GM12878 (cell line): Measurements from ENCODE around the gene ESPNL. TPM values are rescaled to one million over a fixed set of nuclear protein-coding genes. Genes with fewer than 3 reads are reported as not detected.

ENCODE experiments used
- BMI1 ChIP-seq: fragments of 450-650 bp; IDR thresholded peaks from 2 replicates; pipeline ENCODE4 v1.6.1; 2016; ENCODE audit warnings: mild to moderate bottlenecking, moderate library complexity, borderline replicate concordance
- E4F1 ChIP-seq: fragments of 450-650 bp; IDR thresholded peaks from 2 replicates; pipeline ENCODE4 v1.6.1; 2018; ENCODE audit warnings: borderline replicate concordance, mild to moderate bottlenecking; ENCODE audit not compliant: partially characterized antibody
- EED ChIP-seq: sonication (generic); IDR thresholded peaks from 2 replicates; pipeline ENCODE4 v1.6.1; 2016; ENCODE audit warnings: antibody characterized with exemption, low read depth
- IKZF2 ChIP-seq, 2 experiments: fragments of 450-650 bp; IDR thresholded peaks; 2 replicates each; pipeline ENCODE4 v1.6.1; 2017; ENCODE audit warnings: mild to moderate bottlenecking in 2 of 2, moderate library complexity in 2 of 2
- MEF2A ChIP-seq: IDR thresholded peaks from 2 replicates; pipeline ENCODE4 v1.6.1; 2011; ENCODE audit warnings: low read depth, mild to moderate bottlenecking, low read length, moderate library complexity; ENCODE audit not compliant: insufficient read depth
- MEF2B ChIP-seq: fragments of 450-650 bp; IDR thresholded peaks from 2 replicates; pipeline ENCODE4 v1.6.1; 2018; ENCODE audit warnings: mild to moderate bottlenecking, moderate library complexity; ENCODE audit not compliant: partially characterized antibody, poor library complexity, severe bottlenecking
- MYB ChIP-seq: fragments of 150-350 bp; IDR thresholded peaks from 2 replicates; pipeline ENCODE4 v1.6.1; 2014; ENCODE audit warnings: mild to moderate bottlenecking, low read depth, low read length, borderline replicate concordance
- NFIC ChIP-seq: IDR thresholded peaks from 2 replicates; pipeline ENCODE4 v1.6.1; 2012; ENCODE audit warnings: low read depth, mild to moderate bottlenecking, inconsistent platforms, low read length, moderate library complexity
- NFXL1 ChIP-seq: fragments of 450-650 bp; IDR thresholded peaks from 2 replicates; pipeline ENCODE4 v1.6.1; 2017; ENCODE audit warnings: antibody characterized with exemption, mild to moderate bottlenecking, borderline replicate concordance
- NFYA ChIP-seq: IDR thresholded peaks from 2 replicates; pipeline ENCODE4 v1.6.1; 2011; ENCODE audit warnings: low read depth, mild to moderate bottlenecking, low read length, improper control_type of control experiment, borderline replicate concordance
- NR2C1 ChIP-seq: fragments of 450-650 bp; IDR thresholded peaks from 2 replicates; pipeline ENCODE4 v1.6.1; 2017; ENCODE audit warnings: antibody characterized with exemption, mild to moderate bottlenecking, moderate library complexity
- PAX8 ChIP-seq: fragments of 450-650 bp; IDR thresholded peaks from 2 replicates; pipeline ENCODE4 v1.6.1; 2017; ENCODE audit warnings: mild to moderate bottlenecking, moderate library complexity
- PML ChIP-seq: IDR thresholded peaks from 2 replicates; pipeline ENCODE4 v1.6.1; 2012; ENCODE audit warnings: low read length, inconsistent platforms
- POLR2AphosphoS2 ChIP-seq: IDR thresholded peaks from 2 replicates; pipeline ENCODE4 v1.6.1; 2011; ENCODE audit warnings: low read depth, mild to moderate bottlenecking, low read length, improper control_type of control experiment, moderate library complexity
- PRDM15 ChIP-seq: fragments of 450-650 bp; formaldehyde crosslinking; IDR thresholded peaks from 2 replicates; pipeline ENCODE4 v1.4.0; 2020; ENCODE audit warnings: mild to moderate bottlenecking, moderate library complexity
- RELB ChIP-seq: fragments of 450-650 bp; IDR thresholded peaks from 2 replicates; pipeline ENCODE4 v1.6.1; 2017; ENCODE audit warnings: low read depth, mild to moderate bottlenecking, moderate library complexity
- RFX5 ChIP-seq: IDR thresholded peaks from 2 replicates; pipeline ENCODE4 v1.6.1; 2011; ENCODE audit warnings: low read depth, low read length, improper control_type of control experiment
- SP1 ChIP-seq: IDR thresholded peaks from one replicate; pipeline ENCODE4 v1.6.1; 2011; ENCODE audit warnings: low read depth, low read length
- TCF3 ChIP-seq: IDR thresholded peaks from 2 replicates; pipeline ENCODE4 v1.6.1; 2012; ENCODE audit warnings: low read depth, mild to moderate bottlenecking, low read length, borderline replicate concordance; ENCODE audit not compliant: insufficient read depth
- ZBED1 ChIP-seq: IDR thresholded peaks from 2 replicates; pipeline ENCODE4 v1.6.1; 2016; ENCODE audit warnings: borderline replicate concordance
- polyA plus RNA-seq, 11 experiments: library from polyadenylated mRNA; depleted of rRNA in 4 of 11; unstranded in 6 of 11; stranded (reverse) in 5 of 11; fragments of >200 nt; fragmentation: Nextera tagmentation in 4 of 11; fragmentation: Illumina TruSeq in 1 of 11; extraction: Ambion mirVana in 4 of 11; extraction: Trizol in 1 of 11; gene quantifications; 1 replicate in 1 of 11; 2 replicates in 10 of 11; pipeline versions ENCODE4 v1.2.1 to v1.2.3, GENCODE V29; 2011 to 2016; ENCODE audit warnings: inconsistent platforms in 2 of 11, missing spikeins in 2 of 11, low read depth in 1 of 11
- total RNA-seq, 4 experiments: library from RNA; depleted of rRNA in 3 of 4; stranded (reverse); fragments of >200 nt in 3 of 4; fragmentation: Illumina TruSeq in 1 of 4; extraction: Trizol in 1 of 4; gene quantifications; 2 replicates each; pipeline versions ENCODE4 v1.2.1 to v1.2.3, GENCODE V29; 2013 to 2021
- TF ChIP-seq, protein P1 (sequence below): fragments of 450-650 bp; IDR thresholded peaks from 2 replicates; pipeline ENCODE4 v1.6.1; 2017; ENCODE audit warnings: borderline replicate concordance

Gene ESPNL
- total and polyA plus RNA-seq, 10 of the 15 experiments (the other 5 are each of a cell fraction or from before 2014, with no cell fraction given), result 0.05 to 0.94 (median 0.36) TPM; not detected in 3

DNA sequence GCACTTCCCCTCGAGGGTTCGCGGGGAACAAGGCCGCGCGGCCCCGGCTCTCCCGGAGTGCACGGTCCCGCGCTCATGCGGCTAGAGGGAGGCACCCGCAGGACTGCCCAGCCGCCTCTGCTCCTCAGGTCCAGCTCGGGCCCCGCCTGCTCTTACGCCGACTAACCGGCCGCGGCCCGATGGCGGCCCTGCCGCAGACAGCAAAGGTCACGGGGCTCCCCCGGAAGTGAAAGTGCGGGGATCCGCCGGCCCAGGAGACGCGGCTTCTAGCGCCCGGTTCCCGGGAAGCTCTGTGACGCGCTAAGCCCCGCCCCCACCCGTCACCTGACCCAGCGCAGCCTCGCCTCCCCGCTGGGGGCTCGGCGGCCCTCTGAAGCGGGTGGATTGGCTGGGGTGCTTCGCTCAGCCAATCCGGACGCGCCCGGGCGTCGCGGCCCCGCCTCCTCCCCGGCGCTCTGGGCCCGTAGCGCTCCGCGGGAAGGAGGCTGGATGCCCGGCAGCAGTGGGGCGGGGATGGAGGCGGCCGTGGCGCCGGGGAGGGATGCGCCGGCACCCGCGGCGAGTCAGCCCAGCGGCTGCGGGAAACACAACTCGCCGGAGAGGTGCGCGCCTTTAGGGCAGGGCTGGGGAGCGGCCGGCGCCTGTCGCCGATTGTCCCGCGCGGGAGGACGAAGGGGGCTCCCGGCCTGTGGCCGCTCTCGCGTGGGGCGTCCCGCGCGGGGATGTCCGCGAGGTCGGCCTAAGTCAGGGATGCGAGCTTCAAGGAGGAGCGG lies 39.4 kb upstream of the ESPNL start, which contains the start of gene SCLY (continued):
- no peak for TF ChIP-seq E4F1
- no peak for TF ChIP-seq TCF3
- no peak for TF ChIP-seq ZBED1
- TF ChIP-seq BMI1, result no peak
- TF ChIP-seq POLR2AphosphoS2, result peak; percentile 85
- TF ChIP-seq RFX5, result peak; percentile 85
- TF ChIP-seq PAX8, result no peak
- TF ChIP-seq PRDM15, result no peak
- no peak for TF ChIP-seq NFYA
- peak; percentile 83 for TF ChIP-seq SP1
- TF ChIP-seq, protein P1, sequence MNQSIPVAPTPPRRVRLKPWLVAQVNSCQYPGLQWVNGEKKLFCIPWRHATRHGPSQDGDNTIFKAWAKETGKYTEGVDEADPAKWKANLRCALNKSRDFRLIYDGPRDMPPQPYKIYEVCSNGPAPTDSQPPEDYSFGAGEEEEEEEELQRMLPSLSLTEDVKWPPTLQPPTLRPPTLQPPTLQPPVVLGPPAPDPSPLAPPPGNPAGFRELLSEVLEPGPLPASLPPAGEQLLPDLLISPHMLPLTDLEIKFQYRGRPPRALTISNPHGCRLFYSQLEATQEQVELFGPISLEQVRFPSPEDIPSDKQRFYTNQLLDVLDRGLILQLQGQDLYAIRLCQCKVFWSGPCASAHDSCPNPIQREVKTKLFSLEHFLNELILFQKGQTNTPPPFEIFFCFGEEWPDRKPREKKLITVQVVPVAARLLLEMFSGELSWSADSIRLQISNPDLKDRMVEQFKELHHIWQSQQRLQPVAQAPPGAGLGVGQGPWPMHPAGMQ, result no peak
- no peak for TF ChIP-seq MEF2A
- TF ChIP-seq MYB, result no peak
- peak; percentile 97 for TF ChIP-seq NR2C1
- TF ChIP-seq RELB, result peak; percentile 44; the same call in 1 of the 2 replicates
- no peak for TF ChIP-seq MEF2B
- no peak; the same call in 1 of the 2 replicates for TF ChIP-seq EED
- no peak for TF ChIP-seq NFXL1
- TF ChIP-seq IKZF2 (IDR thresholded peaks at IDR 0.05), result peak; percentile 49 to 57; a peak in 2 of 4 replicates
- no peak for TF ChIP-seq NFIC
- no peak for TF ChIP-seq PML
